ENCODE measurements around the gene EIF6.

Gene EIF6

GRCh38 chr20:35311822-35312221 lies 27.2 kb upstream of the EIF6 start:
- no peak for DNase-seq

- no peak for DNase-seq
These were observed 26.8 kb upstream of the EIF6 start for GRCh38 chr20:35311409-35311808.

GRCh38 chr20:35307666-35308653 lies 23.4 kb upstream of the EIF6 start:
- no peak for DNase-seq

- DNase-seq: peak; percentile 77
These were observed 22.5 kb upstream of the EIF6 start for GRCh38 chr20:35306931-35307517.

GRCh38 chr20:35305682-35306556 lies 21.3 kb upstream of the EIF6 start:
- no peak for DNase-seq

- DNase-seq: no peak
These were observed 20.4 kb upstream of the EIF6 start for GRCh38 chr20:35304956-35305355.

GRCh38 chr20:35303735-35304491 lies 19.3 kb upstream of the EIF6 start:
- peak; percentile 95 for DNase-seq

- DNase-seq: no peak
These were observed 18.8 kb upstream of the EIF6 start for GRCh38 chr20:35303382-35303734.

GRCh38 chr20:35302421-35303335 lies 18.1 kb upstream of the EIF6 start:
- no peak for DNase-seq

- no peak for DNase-seq
These were observed 16.9 kb upstream of the EIF6 start for GRCh38 chr20:35301426-35301825.

GRCh38 chr20:35300469-35301262 lies 16.1 kb upstream of the EIF6 start:
- DNase-seq: no peak

GRCh38 chr20:35299780-35300179 lies 15.2 kb upstream of the EIF6 start:
- no peak for DNase-seq

- peak; percentile 43 for DNase-seq
These were observed 13.7 kb upstream of the EIF6 start for GRCh38 chr20:35298264-35298663.

- DNase-seq: no peak
These were observed 13.2 kb upstream of the EIF6 start for GRCh38 chr20:35297740-35298139.

GRCh38 chr20:35297155-35297554 lies 12.6 kb upstream of the EIF6 start:
- DNase-seq: no peak

- no peak for DNase-seq
These were observed 11.6 kb upstream of the EIF6 start for GRCh38 chr20:35296101-35296554.

GRCh38 chr20:35295674-35296073 lies 11.1 kb upstream of the EIF6 start:
- DNase-seq: no peak

GRCh38 chr20:35295058-35295457 lies 10.5 kb upstream of the EIF6 start:
- no peak for DNase-seq

GRCh38 chr20:35294293-35294685 lies 9.7 kb upstream of the EIF6 start:
- DNase-seq: no peak
